GM19043 (cell line): ENCODE measurements around the gene JADE2.

Experiments
- ATAC-seq: cut with Tn5 transposase; IDR thresholded peaks from one replicate; pipeline ENCODE4 v1.9.1; 2021; ENCODE audit warnings: low read depth; ENCODE audit not compliant: unreplicated experiment

JADE2 gene

DNA sequence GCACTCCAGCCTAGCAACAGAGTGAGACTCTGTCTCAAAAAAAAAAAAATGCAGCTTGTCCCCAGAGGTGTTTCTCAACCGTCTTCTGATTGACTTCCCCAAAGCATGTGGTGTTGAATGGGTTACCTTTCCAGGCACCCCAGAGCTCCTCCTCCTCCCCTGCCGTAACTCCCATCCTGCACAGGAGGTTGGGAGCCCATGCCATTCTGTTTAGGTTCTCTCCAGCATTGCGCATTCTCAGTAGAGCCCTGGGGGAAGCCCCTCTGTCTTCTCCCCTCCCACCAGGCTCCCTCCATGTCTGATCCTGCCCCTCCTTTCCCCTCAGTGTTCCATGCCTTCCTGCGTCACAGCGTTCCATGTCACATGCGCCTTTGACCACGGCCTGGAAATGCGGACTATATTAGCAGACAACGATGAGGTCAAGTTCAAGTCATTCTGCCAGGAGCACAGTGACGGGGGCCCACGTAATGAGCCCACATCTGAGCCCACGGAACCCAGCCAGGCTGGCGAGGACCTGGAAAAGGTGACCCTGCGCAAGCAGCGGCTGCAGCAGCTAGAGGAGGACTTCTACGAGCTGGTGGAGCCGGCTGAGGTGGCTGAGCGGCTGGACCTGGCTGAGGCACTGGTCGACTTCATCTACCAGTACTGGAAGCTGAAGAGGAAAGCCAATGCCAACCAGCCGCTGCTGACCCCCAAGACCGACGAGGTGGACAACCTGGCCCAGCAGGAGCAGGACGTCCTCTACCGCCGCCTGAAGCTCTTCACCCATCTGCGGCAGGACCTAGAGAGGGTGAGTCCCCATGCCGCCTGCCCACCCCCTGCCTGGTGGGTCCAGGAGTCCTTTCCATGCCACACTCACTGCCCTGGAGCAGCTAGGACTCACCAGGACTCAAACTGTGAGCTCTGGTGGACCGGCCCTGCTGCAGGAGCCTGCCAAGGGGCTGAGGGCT lies 40.6 kb downstream of the JADE2 start:
- no peak for ATAC-seq

DNA sequence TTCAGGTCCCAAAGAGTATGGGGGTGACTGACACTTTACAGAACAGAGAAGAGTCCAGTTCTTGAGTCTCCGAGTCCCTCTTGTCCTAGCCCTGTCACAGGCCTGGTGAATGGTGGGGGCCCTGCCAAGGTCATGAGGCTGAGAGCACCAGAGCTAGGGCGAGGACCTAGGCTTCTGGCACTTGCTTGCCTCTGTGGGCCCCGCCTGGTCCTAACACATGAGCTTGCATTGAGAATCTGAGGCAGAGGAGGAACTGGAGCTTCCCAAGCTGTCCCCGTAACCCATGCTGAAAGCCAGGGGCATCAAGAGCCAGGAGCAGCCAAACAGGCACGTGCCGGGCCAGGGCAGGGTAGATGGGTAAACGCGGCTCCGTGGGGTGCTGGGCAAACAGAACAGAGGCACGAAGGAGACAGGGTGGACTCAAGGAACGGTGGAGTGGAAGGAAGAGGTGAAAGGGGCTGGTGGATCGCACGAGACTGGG lies 41.3 kb downstream of the JADE2 start:
- ATAC-seq: no peak

DNA sequence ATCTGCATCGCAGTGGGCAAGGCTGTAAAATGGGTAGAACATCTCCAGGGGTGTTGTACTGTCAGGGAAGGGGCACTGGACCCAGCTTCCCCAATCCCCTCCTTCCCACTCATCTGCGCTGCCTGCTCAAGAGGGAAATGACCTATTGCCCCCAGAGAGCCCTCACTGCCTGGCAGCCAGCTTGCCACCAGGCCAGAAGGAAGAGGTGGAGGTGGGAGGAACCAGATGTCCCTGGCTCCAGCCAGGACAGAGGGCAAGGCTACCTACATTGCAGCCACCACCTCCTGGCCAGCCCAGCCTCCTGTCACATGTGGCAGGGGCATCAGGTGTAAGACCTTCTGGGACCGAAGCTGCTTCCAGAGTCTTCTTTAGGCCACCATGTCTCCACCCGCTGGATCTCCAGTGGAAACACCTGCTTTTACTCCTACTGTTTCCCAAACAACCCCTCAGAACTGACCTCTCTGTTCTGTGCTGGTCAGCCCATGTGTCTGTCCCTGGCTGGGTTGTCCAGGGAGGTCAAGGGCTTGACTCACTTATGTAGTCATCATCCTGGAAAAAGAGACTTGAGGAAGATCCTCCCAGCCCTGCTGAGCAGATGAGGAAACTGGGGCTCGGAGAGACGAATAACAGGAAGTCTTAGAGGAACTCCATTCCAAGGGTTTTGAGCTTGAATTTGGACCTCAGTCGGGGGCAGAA lies 42.3 kb downstream of the JADE2 start:
- no peak for ATAC-seq

- no peak for ATAC-seq
These were observed 42.8 kb downstream of the JADE2 start for GRCh38 chr5:134568337-134568700.

DNA sequence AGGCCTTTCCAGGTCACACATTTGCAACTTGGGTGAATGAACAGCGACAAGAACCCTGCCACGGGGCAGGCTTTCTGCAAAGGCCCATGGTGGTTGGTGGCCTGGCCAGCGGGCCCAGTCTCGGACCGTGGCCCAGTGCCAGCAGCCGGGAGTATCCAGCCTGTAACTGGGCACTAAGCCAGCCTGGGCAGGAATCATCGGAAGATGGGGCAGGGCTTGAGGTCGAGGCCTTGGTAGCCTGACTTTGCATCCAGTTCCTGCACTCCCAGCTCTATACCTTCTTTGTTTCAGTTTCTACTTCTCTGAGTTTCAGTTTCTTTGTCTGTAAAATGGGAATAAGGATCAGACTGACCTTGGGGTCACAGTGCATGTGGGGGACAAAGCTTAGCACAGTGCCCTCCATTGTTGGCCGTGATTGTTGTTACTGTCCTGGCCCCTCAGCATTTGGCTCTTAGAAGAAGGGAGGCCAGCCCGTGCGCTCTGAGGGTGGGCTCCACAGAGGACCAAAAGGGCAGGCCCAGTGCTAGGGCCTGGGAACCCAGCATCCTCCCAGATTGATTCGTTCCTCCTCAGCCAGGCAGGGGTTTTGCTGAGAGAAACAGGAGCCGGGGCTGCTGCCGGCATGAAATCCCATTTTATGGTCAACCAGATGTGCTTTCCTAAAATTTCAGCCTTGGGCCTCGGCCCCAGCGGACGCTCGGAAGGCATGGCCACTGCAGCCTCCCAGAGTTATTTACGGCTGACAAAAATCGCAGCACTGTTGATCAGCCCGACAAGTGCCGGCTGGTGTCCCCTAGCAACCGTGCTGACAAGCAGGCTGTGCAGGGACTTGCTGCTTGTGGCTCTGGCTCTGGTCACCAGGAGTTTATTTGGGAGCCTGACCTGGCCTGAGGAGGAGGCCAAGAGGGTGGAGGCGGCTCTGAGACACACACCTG lies 43.6 kb downstream of the JADE2 start:
- no peak for ATAC-seq

DNA sequence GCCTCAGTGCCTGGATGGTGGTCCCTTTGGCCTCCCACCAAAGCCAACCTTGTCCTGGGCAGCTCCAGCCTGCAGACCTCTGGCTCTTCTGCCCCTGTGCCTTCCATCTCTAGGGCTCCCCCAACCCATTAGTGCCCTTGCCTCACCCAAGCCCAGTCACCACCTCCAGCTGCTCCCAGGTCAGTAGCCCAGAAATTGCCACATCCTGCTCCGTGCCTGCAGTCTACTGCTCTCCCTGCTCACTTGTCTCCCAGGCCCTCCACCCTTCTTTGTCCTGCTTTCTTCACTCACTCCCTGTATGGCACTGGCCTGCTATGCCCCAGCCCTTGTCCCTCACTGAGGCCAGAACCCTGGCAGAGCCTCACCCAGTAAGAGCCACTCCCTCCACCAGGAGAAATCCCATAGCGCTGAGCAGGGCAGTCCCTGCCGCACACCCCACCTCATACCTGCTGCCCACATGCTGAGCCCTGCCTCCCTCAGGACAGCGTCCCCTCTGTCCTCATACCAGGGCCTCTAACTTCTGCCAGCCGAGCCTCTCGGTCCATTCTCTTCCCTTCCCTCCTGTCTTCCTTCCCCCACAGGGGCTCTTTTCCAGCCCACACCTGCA lies 44.4 kb downstream of the JADE2 start:
- no peak for ATAC-seq

DNA sequence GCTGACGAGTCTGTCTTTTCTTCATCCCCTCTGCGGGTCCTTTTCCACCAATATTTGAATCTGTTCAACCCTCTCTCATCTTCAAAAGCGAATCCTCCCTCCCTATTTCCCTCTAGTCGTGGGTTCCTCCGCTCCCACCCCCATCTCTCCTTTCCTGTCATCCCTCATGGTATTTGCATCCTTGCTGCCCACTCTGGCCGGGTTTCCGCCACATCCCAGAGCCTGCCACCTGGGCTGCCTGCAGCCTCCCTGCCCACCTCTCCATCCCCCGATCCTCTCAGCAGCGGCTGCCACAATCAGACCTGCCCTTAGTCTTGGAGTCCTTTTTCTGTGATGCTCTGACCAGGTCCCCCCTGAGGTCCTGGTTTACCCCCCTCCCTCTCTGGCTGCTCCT lies 44.9 kb downstream of the JADE2 start:
- no peak for ATAC-seq

DNA sequence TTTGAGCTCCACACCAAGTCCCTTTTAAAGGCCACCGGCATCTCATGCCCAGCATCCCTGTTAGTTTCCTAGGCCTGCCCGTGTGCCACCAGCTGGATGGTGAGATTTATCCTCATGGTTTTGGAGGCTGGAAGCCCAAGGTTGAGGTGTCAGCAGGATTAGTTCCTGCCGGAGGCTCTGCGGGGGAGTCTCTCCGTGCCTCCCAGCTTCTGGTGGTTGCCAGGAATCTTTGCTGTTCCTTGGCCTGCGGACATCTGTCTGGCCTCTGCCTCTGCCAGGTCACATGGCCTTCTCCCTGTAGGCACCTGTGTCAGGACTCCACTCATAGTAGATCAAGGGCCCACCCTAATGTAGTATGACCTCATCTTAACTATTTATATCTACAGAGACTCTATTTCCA lies 45.4 kb downstream of the JADE2 start:
- no peak for ATAC-seq

GRCh38 chr5:134571693-134572405 lies 46.4 kb downstream of the JADE2 start:
- ATAC-seq: no peak

GRCh38 chr5:134572811-134573210 lies 47.3 kb downstream of the JADE2 start:
- ATAC-seq: no peak

GRCh38 chr5:134574521-134574920 lies 49.1 kb downstream of the JADE2 start:
- no peak for ATAC-seq

- ATAC-seq: no peak
These were observed 49.8 kb downstream of the JADE2 start for GRCh38 chr5:134575316-134575715.

GRCh38 chr5:134576386-134577021 lies 51.0 kb downstream of the JADE2 start:
- no peak for ATAC-seq

GRCh38 chr5:134577022-134577795 lies 51.7 kb downstream of the JADE2 start:
- ATAC-seq: no peak

DNA sequence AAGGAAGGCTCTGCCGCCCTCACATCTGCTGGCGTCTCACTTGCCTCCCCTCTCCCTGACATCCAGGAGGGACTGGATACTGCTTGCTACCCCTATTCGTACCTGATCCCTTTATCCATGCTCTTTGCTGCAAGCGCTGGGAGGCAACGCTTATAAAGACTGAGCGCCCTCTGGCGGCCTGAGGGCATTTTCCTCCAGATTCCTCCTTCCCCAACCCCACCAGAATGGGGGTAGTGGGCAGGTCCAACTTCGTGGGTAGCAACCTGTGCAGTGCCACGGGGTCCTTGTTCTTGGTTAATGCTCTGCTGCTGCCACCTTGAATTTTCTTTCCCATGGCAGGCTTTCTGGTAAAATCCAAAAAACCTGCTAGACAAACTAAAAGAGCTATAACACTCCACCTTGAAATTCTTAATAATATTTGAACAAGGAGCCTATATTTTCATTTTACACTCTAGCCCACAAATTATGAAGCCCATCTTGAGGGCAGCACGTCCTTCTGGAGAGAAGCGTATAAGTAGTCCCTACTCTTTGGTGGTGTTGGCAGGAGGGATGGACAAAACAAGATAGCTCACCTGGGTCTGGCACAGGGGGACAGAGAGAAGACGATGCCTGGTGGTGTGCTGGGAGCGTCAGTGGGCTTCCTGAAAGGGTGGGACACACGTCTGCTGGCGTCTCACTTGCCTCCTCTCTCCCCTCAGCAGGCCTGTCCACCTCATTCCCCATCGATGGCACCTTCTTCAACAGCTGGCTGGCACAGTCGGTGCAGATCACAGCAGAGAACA lies 52.5 kb downstream of the JADE2 start:
- ATAC-seq: no peak

GRCh38 chr5:134578578-134579283 lies 53.3 kb downstream of the JADE2 start:
- ATAC-seq: no peak

- ATAC-seq: no peak
These were observed 53.9 kb downstream of the JADE2 start for GRCh38 chr5:134579284-134579771.
